OCI-M1 (cell line): Measurements from ENCODE around the gene IGIP.

ENCODE experiments used
- DNase-seq: peaks from one replicate; lab custom pipeline; 2025; lab: John Stamatoyannopoulos, UW

Gene IGIP

GRCh38 chr5:140166911-140167310, 41.2 kb downstream of the IGIP start:
- peak; percentile 18 for DNase-seq

- no peak for DNase-seq
Measured at GRCh38 chr5:140168371-140168770, 42.6 kb downstream of the IGIP start.

- DNase-seq, result peak; percentile 49
Measured at GRCh38 chr5:140169410-140169809, 43.7 kb downstream of the IGIP start.

GRCh38 chr5:140172483-140172882, 46.7 kb downstream of the IGIP start:
- DNase-seq, result no peak

GRCh38 chr5:140174014-140174413, 48.3 kb downstream of the IGIP start:
- DNase-seq, result no peak

GRCh38 chr5:140174465-140175366, 49.0 kb downstream of the IGIP start, which contains the start of gene CYSTM1:
Gene CYSTM1, plus strand, starts transcription at chr5:140175188. Its CDS starts 19,278 bp downstream, at chr5:140194466.
- DNase-seq, result peak; percentile 95

- peak; percentile 85 for DNase-seq
Measured at GRCh38 chr5:140175367-140176030, 49.8 kb downstream of the IGIP start.

DNA sequence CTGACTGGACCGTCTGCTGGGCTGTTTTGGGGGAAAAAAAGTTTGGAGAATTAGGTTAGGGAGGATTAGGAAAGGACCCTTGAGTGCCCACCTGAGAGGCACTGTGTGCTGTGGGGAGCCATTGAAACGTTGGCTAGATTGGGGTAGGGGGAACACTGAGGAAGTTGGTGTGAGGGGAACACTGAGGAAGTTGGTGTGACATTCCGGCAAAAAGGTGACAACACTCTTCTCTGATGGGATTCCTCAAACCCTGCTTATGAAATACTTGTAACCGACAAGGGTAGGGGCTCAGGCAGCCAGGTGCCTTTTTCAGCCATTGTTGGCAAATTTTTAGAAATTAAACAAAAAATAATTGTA, 50.3 kb downstream of the IGIP start:
- DNase-seq, result no peak

DNA sequence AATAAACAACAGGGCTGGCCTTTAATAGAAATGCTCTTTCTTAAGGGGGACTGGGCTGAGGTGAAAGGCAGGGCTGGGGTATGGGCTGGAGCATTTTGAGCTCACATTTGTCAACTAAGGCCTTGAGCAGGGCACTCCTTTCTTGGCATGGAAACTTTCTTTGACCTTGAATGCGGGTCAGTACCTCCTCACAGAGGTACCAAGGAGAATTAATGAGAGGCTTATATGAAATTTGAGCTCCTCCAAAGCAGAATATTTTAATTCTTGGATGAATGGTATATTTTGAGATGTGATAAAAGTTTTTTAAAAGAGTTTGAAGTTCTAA, 52.3 kb downstream of the IGIP start:
- DNase-seq, result no peak

DNA sequence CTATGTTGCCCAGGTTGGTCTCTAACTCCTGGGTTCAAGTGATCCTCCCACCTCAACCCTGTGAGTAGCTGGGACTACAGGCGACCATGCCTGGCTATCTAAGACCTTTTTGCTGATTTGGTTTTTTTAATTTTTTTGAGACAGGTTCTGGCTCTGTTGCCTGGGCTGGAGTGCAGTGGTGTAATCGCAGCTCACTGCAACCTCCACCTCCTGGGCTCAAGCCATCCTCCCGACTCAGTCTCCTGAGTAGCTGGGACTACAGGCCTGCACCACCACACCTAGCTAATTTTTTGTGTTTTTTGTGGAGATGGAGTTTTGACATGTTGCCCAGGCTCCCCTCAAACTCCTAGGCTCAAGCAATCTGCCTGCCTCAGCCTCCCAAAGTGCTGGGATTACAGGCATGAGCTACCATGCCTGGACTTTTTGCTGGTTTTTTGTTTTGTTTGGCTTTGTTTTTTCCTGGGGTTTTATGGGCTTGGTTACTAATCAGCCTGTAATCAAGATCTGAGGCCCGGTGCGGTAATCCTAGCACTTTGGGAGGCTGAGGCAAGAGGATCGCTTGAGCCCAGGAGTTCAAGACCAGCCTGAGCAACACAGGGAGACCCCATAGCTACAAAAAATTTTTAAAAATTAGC, 52.9 kb downstream of the IGIP start:
- DNase-seq, result no peak
